HL-60 (cell line): ENCODE data around the gene NSUN6.

Experiments
- DNase-seq, 2 experiments: peaks; one replicate each; pipeline ENCODE4 v3.0.0-alpha.2; 2010 to 2020; ENCODE audit warnings: low read depth in 1 of 2, low spot score in 1 of 2
- H3K27ac ChIP-seq: fragments of 250-450 bp; sonication (Bioruptor Pico); replicated peaks from 2 replicates; pipeline ENCODE4 v1.5.1; 2020; ENCODE audit warnings: mild to moderate bottlenecking, moderate library complexity
- H3K27me3 ChIP-seq: fragments of 250-450 bp; sonication (Bioruptor Pico); 2 replicates; pipeline ENCODE4 v1.5.1; 2021; ENCODE audit warnings: mild to moderate bottlenecking, moderate library complexity; ENCODE audit not compliant: insufficient read depth, poor library complexity, severe bottlenecking
- H3K4me3 ChIP-seq: replicated peaks from 2 replicates; pipeline ENCODE4 v1.5.1; 2011; ENCODE audit warnings: mild to moderate bottlenecking, control low read depth, low read length; ENCODE audit not compliant: insufficient read depth
- CTCF ChIP-seq: IDR thresholded peaks from one replicate; pipeline ENCODE4 v1.5.1; 2011; ENCODE audit warnings: low read length, control low read depth, inconsistent platforms; ENCODE audit not compliant: insufficient read depth
- GABPA ChIP-seq: IDR thresholded peaks from 2 replicates; pipeline ENCODE4 v1.6.1; 2012; ENCODE audit warnings: low read depth
- POLR2AphosphoS5 ChIP-seq: IDR thresholded peaks from 2 replicates; pipeline ENCODE4 v1.6.1; 2012; ENCODE audit warnings: low read depth
- REST ChIP-seq: IDR thresholded peaks from 2 replicates; pipeline ENCODE4 v1.6.1; 2012; ENCODE audit warnings: low read depth; ENCODE audit not compliant: insufficient replicate concordance
- SPI1 ChIP-seq: IDR thresholded peaks from 2 replicates; pipeline ENCODE4 v1.6.1; 2012; ENCODE audit warnings: low read depth, mild to moderate bottlenecking, borderline replicate concordance

The NSUN6 gene

GRCh38 chr10:18675086-18675801, 23.9 kb upstream of the NSUN6 start:
- H3K27me3 ChIP-seq, result no peaks in the 10 kb centered on the region
- no peak for DNase-seq
- no peak overlapping the region for H3K4me3 ChIP-seq
- TF ChIP-seq CTCF (no peak), SPI1 (no peak), GABPA (no peak), POLR2AphosphoS5 (no peak), REST (no peak)
- H3K27ac ChIP-seq, result no peak overlapping the region

- H3K27me3 ChIP-seq, result no peaks in the 10 kb centered on the region
- no peak overlapping the region for H3K4me3 ChIP-seq
- TF ChIP-seq REST, result no peak
- no peak for TF ChIP-seq SPI1
- TF ChIP-seq GABPA, result no peak
- TF ChIP-seq CTCF, result no peak
- TF ChIP-seq POLR2AphosphoS5, result no peak
- no peak overlapping the region for H3K27ac ChIP-seq
- DNase-seq, result no peak
Observed at GRCh38 chr10:18668026-18668425, 16.6 kb upstream of the NSUN6 start.

GRCh38 chr10:18666810-18667209, 15.4 kb upstream of the NSUN6 start:
- H3K4me3 ChIP-seq, result no peak overlapping the region
- no peak for TF ChIP-seq GABPA
- TF ChIP-seq POLR2AphosphoS5, result no peak
- TF ChIP-seq REST, result no peak
- no peak for TF ChIP-seq CTCF
- TF ChIP-seq SPI1, result no peak
- H3K27me3 ChIP-seq, result no peaks in the 10 kb centered on the region
- DNase-seq, result no peak
- no peak overlapping the region for H3K27ac ChIP-seq
